IMR-90 (cell line): ENCODE measurements around the gene IL17REL. TPM values are rescaled to one million over a fixed set of nuclear protein-coding genes. Genes with fewer than 3 reads are reported as not detected.

Experiments
- ATAC-seq: fragments of 200-7000 bp; cut with Tn5 transposase; 2 replicates; pipeline ENCODE4 v1.9.1; 2020; ENCODE audit warnings: low read depth, mild to moderate bottlenecking, moderate library complexity
- BruUV-seq: library from RNA; stranded (reverse); fragments of 400-500 nt; replicated peaks from 2 replicates; lab custom pipeline; 2021; lab: Mats Ljungman, UMichigan
- CTCF ChIA-PET: fragments of 300-600 bp; formaldehyde crosslinking; extraction: SDS; loops from one replicate; lab custom pipeline; 2021; ENCODE audit warnings: antibody characterized with exemption; lab: Yijun Ruan, JAX
- POLR2A ChIA-PET: fragments of 300-600 bp; sonication (Branson Sonifier 250); formaldehyde crosslinking; loops from one replicate; lab custom pipeline; 2022; ENCODE audit warnings: antibody characterized with exemption; ENCODE audit not compliant: unreplicated experiment; lab: Charles Lee
- DNase-seq: peaks from one replicate; pipeline ENCODE4 v3.0.0; 2013
- H2AFZ ChIP-seq: replicated peaks from 2 replicates; pipeline ENCODE3; 2013; ENCODE audit warnings: low read length, mild to moderate bottlenecking; ENCODE audit not compliant: poor library complexity
- H2AK5ac ChIP-seq: 2 replicates; pipeline ENCODE4 v1.6.1; 2013; ENCODE audit warnings: low read depth, low read length, inconsistent platforms
- H2AK9ac ChIP-seq: replicated peaks from 2 replicates; pipeline ENCODE3; 2013; ENCODE audit warnings: mild to moderate bottlenecking, low read depth, low read length, moderate library complexity; ENCODE audit not compliant: poor library complexity
- H2BK120ac ChIP-seq: 2 replicates; pipeline ENCODE4 v1.6.1; 2013; ENCODE audit warnings: low read depth, low read length, inconsistent platforms
- H2BK15ac ChIP-seq: 3 replicates; pipeline ENCODE4 v1.6.1; 2013; ENCODE audit warnings: low read depth, low read length, inconsistent platforms
- H2BK20ac ChIP-seq: 2 replicates; pipeline ENCODE4 v1.6.1; 2013; ENCODE audit warnings: low read depth, mild to moderate bottlenecking, inconsistent platforms, low read length, moderate library complexity
- H2BK5ac ChIP-seq: 2 replicates; pipeline ENCODE4 v1.6.1; 2013; ENCODE audit warnings: mild to moderate bottlenecking, low read depth, low read length, inconsistent platforms; ENCODE audit not compliant: poor library complexity, severe bottlenecking
- H3K14ac ChIP-seq: replicated peaks from 2 replicates; pipeline ENCODE4 v1.6.1; 2013; ENCODE audit warnings: low read depth, low read length, inconsistent platforms
- H3K18ac ChIP-seq: 2 replicates; pipeline ENCODE4 v1.6.1; 2013; ENCODE audit warnings: low read depth, low read length, control low read depth
- H3K23ac ChIP-seq: 2 replicates; pipeline ENCODE4 v1.6.1; 2013; ENCODE audit warnings: low read depth, low read length, inconsistent platforms
- H3K27ac ChIP-seq: 2 replicates; pipeline ENCODE4 v1.5.1; 2013; ENCODE audit warnings: mild to moderate bottlenecking, control low read depth, low read length; ENCODE audit not compliant: insufficient read depth
- H3K27me3 ChIP-seq: 2 replicates; pipeline ENCODE4 v1.6.1; 2013; ENCODE audit warnings: low read length; ENCODE audit not compliant: control insufficient read depth, insufficient read depth
- H3K36me3 ChIP-seq: 2 replicates; pipeline ENCODE4 v1.6.1; 2013; ENCODE audit warnings: low read length, mixed read lengths; ENCODE audit not compliant: control insufficient read depth, insufficient read depth
- H3K4ac ChIP-seq: 2 replicates; pipeline ENCODE4 v1.6.1; 2013; ENCODE audit warnings: low read depth, low read length, inconsistent platforms
- H3K4me1 ChIP-seq: 2 replicates; pipeline ENCODE4 v1.6.1; 2013; ENCODE audit warnings: low read length, mixed read lengths; ENCODE audit not compliant: control insufficient read depth, insufficient read depth
- H3K4me2 ChIP-seq: 2 replicates; pipeline ENCODE4 v1.6.1; 2013; ENCODE audit warnings: low read depth, mild to moderate bottlenecking, control low read depth, low read length, moderate library complexity
- H3K4me3 ChIP-seq: 2 replicates; pipeline ENCODE4 v1.5.1; 2013; ENCODE audit warnings: low read depth, mild to moderate bottlenecking, control low read depth, low read length, moderate library complexity; ENCODE audit not compliant: insufficient read depth
- H3K56ac ChIP-seq: 2 replicates; pipeline ENCODE4 v1.6.1; 2013; ENCODE audit warnings: low read length, inconsistent platforms; ENCODE audit not compliant: insufficient read depth; ENCODE audit errors: extremely low read depth
- H3K79me1 ChIP-seq, 2 experiments: 2 replicates each; pipeline ENCODE4 v1.6.1; 2013; ENCODE audit warnings: low read length in 2 of 2, inconsistent platforms in 1 of 2, low read depth in 1 of 2
- H3K9ac ChIP-seq: 2 replicates; pipeline ENCODE4 v1.6.1; 2013; ENCODE audit warnings: low read depth, low read length, control low read depth
- H3K9me1 ChIP-seq: 2 replicates; pipeline ENCODE4 v1.6.1; 2013; ENCODE audit warnings: low read length, inconsistent platforms; ENCODE audit not compliant: insufficient read depth
- H3K9me3 ChIP-seq: 2 replicates; pipeline ENCODE4 v1.6.1; 2013; ENCODE audit warnings: low read length; ENCODE audit not compliant: control insufficient read depth, insufficient read depth
- H4K20me1 ChIP-seq: 2 replicates; pipeline ENCODE4 v1.6.1; 2013; ENCODE audit warnings: low read length, inconsistent platforms; ENCODE audit not compliant: insufficient read depth
- H4K5ac ChIP-seq: 2 replicates; pipeline ENCODE4 v1.6.1; 2013; ENCODE audit warnings: mild to moderate bottlenecking, low read depth, low read length, control low read depth
- H4K8ac ChIP-seq, 2 experiments: 2 replicates each; pipeline ENCODE4 v1.6.1; 2013; ENCODE audit warnings: low read depth in 2 of 2, low read length in 2 of 2, control low read depth in 1 of 2, inconsistent platforms in 1 of 2
- H4K91ac ChIP-seq: 2 replicates; pipeline ENCODE4 v1.6.1; 2013; ENCODE audit warnings: low read depth, low read length, inconsistent platforms; ENCODE audit not compliant: insufficient read depth
- BHLHE40 ChIP-seq: fragments of 150-350 bp; IDR thresholded peaks from 2 replicates; pipeline ENCODE4 v1.6.1; 2016; ENCODE audit warnings: mild to moderate bottlenecking, low read depth, low read length
- CEBPB ChIP-seq: IDR thresholded peaks from 2 replicates; pipeline ENCODE4 v1.6.1; 2012; ENCODE audit warnings: low read depth, low read length, improper control_type of control experiment
- CHD1 ChIP-seq: IDR thresholded peaks from 2 replicates; pipeline ENCODE4 v1.6.1; 2012; ENCODE audit warnings: low read depth, low read length, improper control_type of control experiment
- MXI1 ChIP-seq: IDR thresholded peaks from 2 replicates; pipeline ENCODE4 v1.6.1; 2012; ENCODE audit warnings: low read depth, mild to moderate bottlenecking, low read length, moderate library complexity, borderline replicate concordance
- POLR2A ChIP-seq: IDR thresholded peaks from 2 replicates; pipeline ENCODE4 v1.6.1; 2012; ENCODE audit warnings: mild to moderate bottlenecking, low read depth, low read length
- RAD21 ChIP-seq: IDR thresholded peaks from 2 replicates; pipeline ENCODE4 v1.6.1; 2012; ENCODE audit warnings: low read length, improper control_type of control experiment
- WGBS, 2 experiments: methylation state at CpG; one replicate each; pipeline versions ENCODE4 v1.1.5 to v1.1.7; 2013; ENCODE audit warnings: missing lambda C conversion rate in 2 of 2; ENCODE audit not compliant: insufficient read length in 1 of 2; ENCODE audit errors: extremely low coverage in 2 of 2; 5-methylcytosine and 5-hydroxymethylcytosine counted together
- dilution Hi-C: fragments of 300-500 bp; cut with HindIII; formaldehyde crosslinking; loops from one replicate; pipeline ENCODE4 v1.14.3; 2018; ENCODE audit warnings: low sequenced_read_pairs; ENCODE audit not compliant: unreplicated experiment
- in situ Hi-C: fragments of 300-500 bp; cut with MboI; formaldehyde crosslinking; loops from 3 replicates; pipeline ENCODE4 v1.14.3; 2019; ENCODE audit warnings: low sequenced_read_pairs, inconsistent platforms, mixed read lengths
- intact Hi-C: fragments of 100-400 bp; cut with micrococcal nuclease; formaldehyde crosslinking; loops from 2 replicates; pipeline ENCODE4 v1.10.0; 2022
- polyA plus RNA-seq, 3 experiments: library from polyadenylated mRNA; depleted of rRNA; stranded (reverse); fragments of >200 nt; gene quantifications; 2 replicates each; pipeline ENCODE4 v1.2.3, GENCODE V29; 2012; ENCODE audit warnings: low replicate concordance in 1 of 3
- total RNA-seq: library from RNA; depleted of rRNA; stranded (reverse); fragments of >200 nt; gene quantifications from 2 replicates; pipeline ENCODE4 v1.2.3, GENCODE V29; 2012
- TF ChIP-seq, protein P1 (sequence below): fragments of 150-350 bp; IDR thresholded peaks from 2 replicates; pipeline ENCODE4 v1.6.1; 2017; ENCODE audit warnings: mild to moderate bottlenecking, antibody characterized with exemption, low read length, low read depth

IL17REL gene
- total and polyA plus RNA-seq, 2 of the 4 experiments (the other 2 are of a cell fraction), result not detected

DNA sequence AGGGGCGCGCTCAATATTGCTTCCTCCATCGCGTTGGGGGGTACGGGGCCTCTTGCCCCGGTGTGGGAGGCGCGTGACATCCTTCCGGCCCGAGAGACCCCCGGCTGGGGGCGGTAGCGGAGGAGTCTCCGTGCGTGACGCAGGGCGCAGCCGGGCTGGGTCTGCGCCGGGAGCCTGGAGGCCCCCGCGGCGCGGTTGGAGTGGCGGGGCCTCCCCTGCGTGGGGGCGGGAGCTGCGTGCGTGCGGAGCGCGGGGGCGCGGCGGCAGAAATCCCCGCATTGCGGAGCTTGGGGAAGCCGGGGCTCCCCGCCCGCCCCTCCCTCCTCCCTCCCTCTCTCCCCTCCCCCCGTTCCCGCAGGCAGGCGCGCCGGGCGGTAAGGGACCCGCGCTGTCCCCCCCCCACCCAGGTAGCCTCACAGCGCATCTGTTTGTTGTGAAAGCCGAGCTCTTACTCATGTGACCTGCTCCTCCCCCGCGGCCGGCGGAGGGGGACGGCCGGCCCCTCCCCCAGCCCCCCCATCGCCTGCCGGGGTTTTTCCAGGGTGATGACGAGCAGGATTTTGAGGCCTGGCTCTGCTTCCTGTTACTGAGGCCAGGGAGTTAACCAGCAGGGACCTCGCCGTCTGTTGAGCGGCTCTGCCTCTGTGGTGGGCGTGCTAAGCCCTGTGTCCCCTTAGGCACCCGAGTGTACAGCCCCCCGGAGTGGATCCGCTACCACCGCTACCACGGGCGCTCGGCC lies 50.4 kb downstream of the IL17REL start:
- Histone ChIP-seq H3K4ac (peak overlapping the region; percentile 93), H3K36me3 (peaks cover 30% of the 10 kb centered on the region), H2BK15ac (0 out of 3 replicates have a peak overlapping the region, but pooled peaks have one; percentile 61), H3K27me3 (no peaks in the 10 kb centered on the region), H3K9me3 (no peaks in the 10 kb centered on the region), H4K91ac (peak overlapping the region; percentile 81), H2BK5ac (peak overlapping the region; percentile 89), H3K79me1 (peaks cover 16 to 49% of the 10 kb centered on the region in 2 experiments), H2AK9ac (peak overlapping the region; percentile 98), H3K23ac (peak overlapping the region; percentile 89), H3K9me1 (peaks cover 3% of the 10 kb centered on the region; the same call in 1 of the 2 replicates), H4K5ac (peak overlapping the region; percentile 81), H3K27ac (peak overlapping the region; percentile 98), H3K4me3 (peak overlapping the region; percentile 58), H3K14ac (peak overlapping the region; percentile 68), H3K9ac (peak overlapping the region; percentile 88), H4K8ac (peak overlapping the region; percentile 66 to 80; a peak in 3 of 4 replicates), H3K56ac (peak overlapping the region; percentile 28; the same call in 1 of the 2 replicates), H3K18ac (peak overlapping the region; percentile 74), H2BK120ac (peak overlapping the region; percentile 35; the same call in 1 of the 2 replicates), H3K4me1 (peaks cover 31% of the 10 kb centered on the region), H4K20me1 (peaks cover 37% of the 10 kb centered on the region), H2AFZ (peak overlapping the region; percentile 76), H2AK5ac (peak overlapping the region; percentile 90), H2BK20ac (no peak overlapping the region), H3K4me2 (peak overlapping the region; percentile 90)
- intact Hi-C loops, result loop anchor here (1.0 kb wide), 1 partner anchor 44 kb away; the partner anchor contains the start of genes ALG12 and CRELD2
- 0 out of 2 replicates have a peak, but pooled peaks have one; percentile 12 for TF ChIP-seq MXI1
- TF ChIP-seq CHD1, result no peak
- peak; percentile 31; the same call in 1 of the 2 replicates for TF ChIP-seq CEBPB
- TF ChIP-seq RAD21, result no peak
- TF ChIP-seq, protein P1, sequence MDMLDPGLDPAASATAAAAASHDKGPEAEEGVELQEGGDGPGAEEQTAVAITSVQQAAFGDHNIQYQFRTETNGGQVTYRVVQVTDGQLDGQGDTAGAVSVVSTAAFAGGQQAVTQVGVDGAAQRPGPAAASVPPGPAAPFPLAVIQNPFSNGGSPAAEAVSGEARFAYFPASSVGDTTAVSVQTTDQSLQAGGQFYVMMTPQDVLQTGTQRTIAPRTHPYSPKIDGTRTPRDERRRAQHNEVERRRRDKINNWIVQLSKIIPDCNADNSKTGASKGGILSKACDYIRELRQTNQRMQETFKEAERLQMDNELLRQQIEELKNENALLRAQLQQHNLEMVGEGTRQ, result peak; percentile 74
- peak; percentile 85 for TF ChIP-seq POLR2A
- TF ChIP-seq BHLHE40, result peak; percentile 81
- ATAC-seq, result peak; percentile 50
- dilution Hi-C loops, result no loop called here
- WGBS, 2 experiments, result 0% methylated on average over 13 of the region's 70 CpGs; no CpG with 5 or more reads in 1 of the 2 experiments
- in situ Hi-C loops, result no loop called here
- ChIA-PET CTCF (interaction anchor here (0.6 kb wide), 1 partner anchor 14 kb away, joined by 5 read pairs; no protein-coding TSS in a partner anchor), POLR2A (interaction anchor here (0.6 to 1.3 kb wide), 2 partner anchors 10 to 21 kb away, joined by 3 to 5 read pairs; no protein-coding TSS in a partner anchor)
- DNase-seq, result peak; percentile 93
- BruUV-seq, result no TSS peak
